ENCODE results near the gene BAAT. TPM values are rescaled to one million over a fixed set of nuclear protein-coding genes. Genes with fewer than 3 reads are reported as not detected.
A peak's percentile ranks its signal among the peaks of the same experiment; 100 is the strongest.

The BAAT gene
- total and polyA plus RNA-seq, 8 donors: 0.55 TPM; not detected in 7

DNA sequence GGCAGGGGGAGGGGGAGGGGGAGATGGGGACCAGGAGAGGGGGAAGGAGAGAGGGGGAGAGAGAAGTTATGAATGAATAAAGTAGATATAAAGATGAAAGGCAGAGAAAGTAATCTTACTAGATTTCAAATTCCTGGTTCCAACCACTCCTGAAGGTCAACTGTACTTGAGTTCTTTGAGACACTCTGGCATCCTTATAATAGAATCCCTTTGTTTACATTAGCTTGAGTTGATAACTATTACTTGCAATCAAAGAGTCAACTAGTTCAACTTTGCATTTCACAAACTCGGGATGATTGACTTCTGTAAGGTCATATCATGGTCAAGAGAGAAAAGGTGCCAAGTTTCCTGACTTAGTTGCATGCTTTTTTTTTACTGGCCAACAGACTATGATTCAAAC lies 42.2 kb downstream of the BAAT start:
- no peaks in the 10 kb centered on the region for H3K36me3 ChIP-seq
- H3K27me3 ChIP-seq: no peaks in the 10 kb centered on the region
- H3K9me3 ChIP-seq: no peaks in the 10 kb centered on the region
- H3K4me1 ChIP-seq: no peaks in the 10 kb centered on the region
- intact Hi-C loops (cut with DNase I; ENCODE audit: low total_unique reads): no loop called here
- no peak for TF ChIP-seq EP300 (IDR thresholded peaks at IDR 0.05)
- no peak for TF ChIP-seq CTCF (IDR thresholded peaks at IDR 0.05)
- no peak for TF ChIP-seq POLR2A (IDR thresholded peaks at IDR 0.05)
- no peak for TF ChIP-seq POLR2AphosphoS5 (IDR thresholded peaks at IDR 0.05)
- peak in 1 of 2 donors; percentile 23 for DNase-seq
- no peak overlapping the region for H3K4me3 ChIP-seq
- WGBS, 5 donors: 17 to 31% (median 22%) methylated on average over 1 of the region's 1 CpG
- H3K27ac ChIP-seq: peak overlapping the region in 1 of 5 donors; percentile 15

DNA sequence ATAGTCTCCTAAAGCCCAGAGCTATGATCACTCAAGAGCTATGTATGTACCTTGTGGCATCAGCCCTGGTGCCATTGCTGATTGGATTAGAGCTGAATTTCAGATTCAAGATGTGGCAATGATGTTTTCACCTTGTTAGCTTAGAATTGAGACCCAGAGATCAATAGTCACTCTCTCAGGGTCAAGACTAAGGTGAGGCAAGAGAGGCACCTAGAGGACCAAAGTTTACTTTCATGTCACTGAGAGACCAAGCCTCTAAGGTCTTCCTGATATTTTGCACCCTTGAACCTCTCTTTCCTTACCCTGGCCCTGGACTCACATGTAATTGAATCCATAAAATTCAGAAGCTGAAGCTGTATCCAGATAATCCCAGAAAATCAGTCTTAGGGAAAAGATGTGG lies 42.8 kb downstream of the BAAT start:
- no peaks in the 10 kb centered on the region for H3K36me3 ChIP-seq
- intact Hi-C loops (cut with DNase I; ENCODE audit: low total_unique reads): no loop called here
- no peaks in the 10 kb centered on the region for H3K9me3 ChIP-seq
- no peak for TF ChIP-seq POLR2AphosphoS5 (IDR thresholded peaks at IDR 0.05)
- TF ChIP-seq CTCF (IDR thresholded peaks at IDR 0.05): no peak
- TF ChIP-seq POLR2A (IDR thresholded peaks at IDR 0.05): no peak
- no peak for TF ChIP-seq EP300 (IDR thresholded peaks at IDR 0.05)
- no peak for DNase-seq
- no peaks in the 10 kb centered on the region for H3K27me3 ChIP-seq
- no peaks in the 10 kb centered on the region for H3K4me1 ChIP-seq
- H3K27ac ChIP-seq: no peak overlapping the region
- H3K4me3 ChIP-seq: no peak overlapping the region

- no peak overlapping the region for H3K4me3 ChIP-seq
- no peak overlapping the region for H3K27ac ChIP-seq
- H3K27me3 ChIP-seq: no peaks in the 10 kb centered on the region
- WGBS, 5 donors: 83 to 96% (median 90%) methylated on average over 2 of the region's 2 CpGs
- H3K36me3 ChIP-seq: no peaks in the 10 kb centered on the region
- intact Hi-C loops (cut with DNase I; ENCODE audit: low total_unique reads): no loop called here
- TF ChIP-seq POLR2AphosphoS5 (IDR thresholded peaks at IDR 0.05) (no peak), POLR2A (IDR thresholded peaks at IDR 0.05) (no peak), CTCF (IDR thresholded peaks at IDR 0.05) (no peak), EP300 (IDR thresholded peaks at IDR 0.05) (no peak)
- DNase-seq: no peak
- no peaks in the 10 kb centered on the region for H3K4me1 ChIP-seq
- no peaks in the 10 kb centered on the region for H3K9me3 ChIP-seq
Measured at GRCh38 chr9:101337237-101337636, 47.6 kb downstream of the BAAT start.

DNA sequence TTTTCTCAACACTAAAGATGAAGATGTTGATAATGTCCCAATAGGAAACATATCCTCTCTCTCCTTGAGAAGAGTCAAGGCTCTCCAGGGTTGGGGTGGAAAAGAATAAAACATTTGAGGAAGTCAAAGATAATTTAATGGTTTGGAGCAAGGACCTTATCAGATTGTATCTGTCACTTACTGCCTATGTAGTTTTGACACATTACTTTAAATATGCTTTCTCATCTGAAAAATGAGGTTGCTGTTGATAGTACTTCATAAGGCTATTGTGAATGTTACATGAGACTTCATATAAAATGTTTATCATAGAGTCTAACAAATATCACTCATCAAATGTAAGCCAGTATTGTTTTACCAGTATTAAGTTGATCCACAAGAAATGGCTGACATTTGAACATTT lies 48.7 kb downstream of the BAAT start:
- Histone ChIP-seq H3K27ac (no peak overlapping the region), H3K4me3 (no peak overlapping the region), H3K4me1 (no peaks in the 10 kb centered on the region), H3K9me3 (no peaks in the 10 kb centered on the region), H3K36me3 (no peaks in the 10 kb centered on the region), H3K27me3 (no peaks in the 10 kb centered on the region)
- TF ChIP-seq POLR2A (IDR thresholded peaks at IDR 0.05): no peak
- TF ChIP-seq CTCF (IDR thresholded peaks at IDR 0.05): no peak
- TF ChIP-seq EP300 (IDR thresholded peaks at IDR 0.05): no peak
- no peak for TF ChIP-seq POLR2AphosphoS5 (IDR thresholded peaks at IDR 0.05)
- intact Hi-C loops (cut with DNase I; ENCODE audit: low total_unique reads): no loop called here
- DNase-seq: no peak
